ENCODE results near the gene SCN1B. TPM values are rescaled to one million over a fixed set of nuclear protein-coding genes. Genes with fewer than 3 reads are reported as not detected.
"Not testable (repeated sequence)": the region's sequence is repeated elsewhere in the genome, so short reads cannot be mapped to it uniquely, and the experiment has no call there.

SCN1B gene
- total RNA-seq, 6 experiments from 2014 or later = 2.6 to 4.9 (median 3.6) TPM

DNA sequence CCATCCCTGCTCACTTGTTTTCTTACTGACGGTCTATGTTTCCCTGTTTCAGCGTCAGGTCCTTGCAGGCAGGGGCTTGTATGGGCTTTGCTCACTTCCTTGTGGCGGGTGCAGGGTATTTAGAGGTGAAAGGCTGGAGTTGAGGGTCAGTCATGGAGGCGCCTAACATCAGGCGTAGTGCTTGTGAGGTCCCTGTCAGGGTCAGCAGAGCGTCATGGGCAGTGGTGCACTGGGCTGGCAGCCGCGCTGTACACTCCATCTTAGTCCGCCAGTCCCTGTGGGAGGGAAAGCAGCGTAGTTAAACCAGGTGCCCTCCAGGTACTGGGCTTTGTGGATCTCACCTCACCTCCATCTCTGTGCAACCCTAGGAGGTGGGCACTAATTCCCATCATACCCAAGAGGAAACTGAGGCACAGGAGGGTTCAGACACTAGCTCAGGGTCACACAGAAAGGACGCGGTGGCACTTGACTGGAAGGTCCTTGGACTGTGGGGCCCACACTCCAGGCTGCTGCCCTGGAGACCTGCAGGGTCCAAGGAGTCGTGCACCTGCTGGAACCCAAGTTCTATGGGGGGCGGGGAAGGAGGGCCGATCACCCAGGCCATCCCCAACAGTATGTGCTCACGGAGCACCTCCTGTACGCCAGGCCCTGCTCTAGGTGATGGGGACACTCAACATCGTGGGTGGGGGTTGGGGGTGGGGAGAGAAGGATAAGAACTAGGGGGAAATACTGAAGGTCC is 25.6 kb upstream of the SCN1B start:
- intact Hi-C loops (cut with DNase I) = no loop called here
- Histone ChIP-seq H3K27ac (no peak overlapping the region), H3K4me1 (peaks cover 0 to 15% (median 0%) of the 10 kb centered on the region in 4 donors), H3K4me3 (no peak overlapping the region), H3K36me3 (no peaks in the 10 kb centered on the region), H3K27me3 (no peaks in the 10 kb centered on the region), H3K9me3 (no peaks in the 10 kb centered on the region)
- TF ChIP-seq POLR2A (IDR thresholded peaks at IDR 0.05) = no peak
- TF ChIP-seq CTCF (IDR thresholded peaks at IDR 0.05) = no peak
- no peak for ATAC-seq
- 100% methylated on average over 2 of the region's 18 CpGs for WGBS (ENCODE audit: insufficient coverage, low coverage, low lambda C conversion rate, missing lambda C conversion rate)
- peak in 1 of 3 donors; percentile 42 for DNase-seq

- DNase-seq (peak in 1 of 3 donors; percentile 46), ATAC-seq (peak in 2 of 4 donors; percentile 6 to 32)
- 49% methylated on average over 8 of the region's 11 CpGs for WGBS (ENCODE audit: insufficient coverage, low coverage, low lambda C conversion rate, missing lambda C conversion rate)
- Histone ChIP-seq H3K4me3 (no peak overlapping the region), H3K4me1 (peaks cover 0 to 14% (median 0%) of the 10 kb centered on the region in 4 donors), H3K27ac (no peak overlapping the region), H3K9me3 (no peaks in the 10 kb centered on the region), H3K27me3 (no peaks in the 10 kb centered on the region), H3K36me3 (peaks cover 0 to 5% (median 0%) of the 10 kb centered on the region in 4 donors)
- TF ChIP-seq CTCF (IDR thresholded peaks at IDR 0.05) (no peak), POLR2A (IDR thresholded peaks at IDR 0.05) (no peak)
- intact Hi-C loops (cut with DNase I) = no loop called here
Measured at GRCh38 chr19:35005256-35005977, 24.9 kb upstream of the SCN1B start.

- H3K36me3 ChIP-seq; H3K4me3 ChIP-seq; H3K27me3 ChIP-seq; H3K9me3 ChIP-seq; intact Hi-C loops (cut with DNase I); H3K27ac ChIP-seq; ATAC-seq: not testable (repeated sequence)
- peak in 1 of 3 donors; percentile 4 for DNase-seq
- H3K4me1 ChIP-seq = peaks cover 0 to 14% (median 0%) of the 10 kb centered on the region in 4 donors
- WGBS (ENCODE audit: insufficient coverage, low coverage, low lambda C conversion rate, missing lambda C conversion rate) = 68% methylated on average over 4 of the region's 6 CpGs
Measured at GRCh38 chr19:35006007-35006341, 24.3 kb upstream of the SCN1B start.

DNA sequence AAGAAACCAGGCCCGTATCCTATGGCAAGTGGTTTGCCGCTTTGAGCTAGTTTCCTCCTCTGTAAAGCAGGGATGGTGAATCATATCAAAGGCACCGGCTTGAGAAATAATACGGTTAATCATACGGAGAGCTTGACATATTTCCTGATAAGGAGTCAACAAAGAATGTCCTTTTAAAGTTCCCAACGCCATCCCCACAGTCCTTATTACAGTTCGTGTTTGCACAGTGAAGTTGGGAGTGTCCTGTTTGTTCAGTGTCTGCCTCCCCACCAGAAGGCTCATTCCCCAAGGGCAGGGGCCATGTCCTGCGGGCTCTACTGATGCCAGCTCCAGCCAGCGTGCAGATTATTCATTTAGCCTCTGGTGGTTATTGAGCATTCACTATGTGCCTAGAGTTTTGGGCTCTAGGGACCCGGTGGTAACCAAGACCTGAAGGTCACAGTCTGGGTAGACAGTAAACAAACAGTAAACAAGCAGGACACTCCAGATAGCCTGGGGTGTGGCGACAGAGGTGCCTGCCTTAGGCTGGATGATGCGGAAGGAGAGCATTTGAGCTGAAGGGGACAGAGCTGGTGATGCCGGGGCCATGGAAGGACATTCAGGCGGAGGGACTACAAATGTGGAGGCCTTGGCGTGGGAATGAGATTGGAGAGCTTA is 23.8 kb upstream of the SCN1B start:
- intact Hi-C loops (cut with DNase I) = no loop called here
- H3K4me1 ChIP-seq = peaks cover 0 to 14% (median 0%) of the 10 kb centered on the region in 4 donors
- H3K27ac ChIP-seq = no peak overlapping the region
- no peaks in the 10 kb centered on the region for H3K9me3 ChIP-seq
- 39% methylated on average over 12 of the region's 15 CpGs for WGBS (ENCODE audit: insufficient coverage, low coverage, low lambda C conversion rate, missing lambda C conversion rate)
- ATAC-seq = peak; percentile 33 to 75 (median 56)
- TF ChIP-seq POLR2A (IDR thresholded peaks at IDR 0.05) = no peak
- TF ChIP-seq CTCF (IDR thresholded peaks at IDR 0.05) = no peak
- DNase-seq = peak in 1 of 3 donors; percentile 52
- no peaks in the 10 kb centered on the region for H3K27me3 ChIP-seq
- H3K4me3 ChIP-seq = no peak overlapping the region
- peaks cover 0 to 5% (median 0%) of the 10 kb centered on the region in 4 donors for H3K36me3 ChIP-seq

GRCh38 chr19:35006999-35007365 is 23.3 kb upstream of the SCN1B start:
- intact Hi-C loops (cut with DNase I) = no loop called here
- 93% methylated on average over 5 of the region's 5 CpGs for WGBS (ENCODE audit: insufficient coverage, low coverage, low lambda C conversion rate, missing lambda C conversion rate)
- Histone ChIP-seq H3K27me3 (no peaks in the 10 kb centered on the region), H3K4me3 (no peak overlapping the region), H3K36me3 (peaks cover 0 to 5% (median 0%) of the 10 kb centered on the region in 4 donors), H3K9me3 (no peaks in the 10 kb centered on the region), H3K27ac (no peak overlapping the region), H3K4me1 (peaks cover 0 to 14% (median 0%) of the 10 kb centered on the region in 4 donors)
- no peak for DNase-seq
- no peak for ATAC-seq
- TF ChIP-seq POLR2A (IDR thresholded peaks at IDR 0.05) (no peak), CTCF (IDR thresholded peaks at IDR 0.05) (no peak)

DNA sequence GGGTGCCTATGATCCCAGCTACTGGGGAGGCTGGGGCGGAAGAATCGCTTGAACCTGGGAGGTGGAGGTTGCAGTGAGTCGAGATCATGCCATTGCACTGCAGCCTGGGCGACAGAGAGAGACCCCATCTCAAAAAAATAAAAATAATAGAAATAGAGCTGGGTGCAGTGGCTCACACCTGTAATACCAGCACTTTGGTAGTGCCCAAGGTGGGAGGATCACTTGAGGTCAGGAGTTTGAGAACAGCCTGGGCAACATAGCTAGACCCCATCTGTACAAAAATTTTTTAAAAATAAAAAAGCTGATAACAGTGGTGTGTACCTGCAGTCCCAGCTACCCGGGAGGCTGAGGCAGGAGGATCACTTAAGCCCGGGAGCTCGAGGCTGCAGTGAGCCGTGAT is 22.8 kb upstream of the SCN1B start:
- H3K36me3 ChIP-seq; H3K4me3 ChIP-seq; DNase-seq; intact Hi-C loops (cut with DNase I); ATAC-seq; H3K27ac ChIP-seq; H3K27me3 ChIP-seq; H3K9me3 ChIP-seq: not testable (repeated sequence)
- WGBS (ENCODE audit: insufficient coverage, low coverage, low lambda C conversion rate, missing lambda C conversion rate) = 97% methylated on average over 6 of the region's 8 CpGs
- H3K4me1 ChIP-seq = peaks cover 0 to 14% (median 0%) of the 10 kb centered on the region in 4 donors
